ENCODE results near the gene CNN2.

Gene CNN2

GRCh38 chr19:1037621-1038064 lies 11.2 kb downstream of the CNN2 start:
- ChIA-PET POLR2A (interaction anchor here (1.4 kb wide), 1 partner anchor 10 kb away, joined by 4 read pairs; no protein-coding TSS in a partner anchor), CTCF (interaction anchor here (1.5 to 4.7 kb wide), 3 partner anchors 11 to 207 kb away, joined by 3 to 32 read pairs (median 5); partner anchors contain the start of genes ATP5F1D and CNN2)
- TF ChIP-seq CTCF (IDR thresholded peaks at IDR 0.05; ENCODE audit: control extremely low read depth, extremely low read depth, low read depth, missing control alignments): no peak
- DNase-seq (ENCODE audit: extremely low spot score): no peak

- ChIA-PET POLR2A (interaction anchor here (1.0 kb wide), 2 partner anchors 17 to 202 kb away, joined by 3 to 8 read pairs; partner anchors contain the start of genes ATP5F1D, RNU6-2 and TMEM259), CTCF (interaction anchor here (0.8 to 4.7 kb wide), 8 partner anchors 9 to 202 kb away, joined by 3 to 32 read pairs (median 4); partner anchors contain the start of genes ARHGAP45, ATP5F1D, CNN2 and GPX4)
- no peak for TF ChIP-seq CTCF (IDR thresholded peaks at IDR 0.05; ENCODE audit: control extremely low read depth, extremely low read depth, low read depth, missing control alignments)
- no peak for DNase-seq (ENCODE audit: extremely low spot score)
Measured at GRCh38 chr19:1038978-1039645, 12.7 kb downstream of the CNN2 start.

GRCh38 chr19:1039646-1040475 lies 13.5 kb downstream of the CNN2 start, which contains the start of gene ABCA7:
TSS of gene ABCA7 (plus strand) at chr19:1040107. CDS start at chr19:1041362, 1,255 bp downstream.
- ChIA-PET CTCF (interaction anchor here (0.8 to 4.7 kb wide), 8 partner anchors 9 to 202 kb away, joined by 3 to 32 read pairs (median 4); partner anchors contain the start of genes ARHGAP45, ATP5F1D, CNN2 and GPX4), POLR2A (interaction anchor here (1.0 to 1.2 kb wide), 3 partner anchors 18 to 202 kb away, joined by 3 to 8 read pairs (median 3); partner anchors contain the start of genes ARHGAP45, ATP5F1D, RNU6-2 and TMEM259)
- DNase-seq (ENCODE audit: extremely low spot score): peak; percentile 96
- no peak for TF ChIP-seq CTCF (IDR thresholded peaks at IDR 0.05; ENCODE audit: control extremely low read depth, extremely low read depth, low read depth, missing control alignments)

DNA sequence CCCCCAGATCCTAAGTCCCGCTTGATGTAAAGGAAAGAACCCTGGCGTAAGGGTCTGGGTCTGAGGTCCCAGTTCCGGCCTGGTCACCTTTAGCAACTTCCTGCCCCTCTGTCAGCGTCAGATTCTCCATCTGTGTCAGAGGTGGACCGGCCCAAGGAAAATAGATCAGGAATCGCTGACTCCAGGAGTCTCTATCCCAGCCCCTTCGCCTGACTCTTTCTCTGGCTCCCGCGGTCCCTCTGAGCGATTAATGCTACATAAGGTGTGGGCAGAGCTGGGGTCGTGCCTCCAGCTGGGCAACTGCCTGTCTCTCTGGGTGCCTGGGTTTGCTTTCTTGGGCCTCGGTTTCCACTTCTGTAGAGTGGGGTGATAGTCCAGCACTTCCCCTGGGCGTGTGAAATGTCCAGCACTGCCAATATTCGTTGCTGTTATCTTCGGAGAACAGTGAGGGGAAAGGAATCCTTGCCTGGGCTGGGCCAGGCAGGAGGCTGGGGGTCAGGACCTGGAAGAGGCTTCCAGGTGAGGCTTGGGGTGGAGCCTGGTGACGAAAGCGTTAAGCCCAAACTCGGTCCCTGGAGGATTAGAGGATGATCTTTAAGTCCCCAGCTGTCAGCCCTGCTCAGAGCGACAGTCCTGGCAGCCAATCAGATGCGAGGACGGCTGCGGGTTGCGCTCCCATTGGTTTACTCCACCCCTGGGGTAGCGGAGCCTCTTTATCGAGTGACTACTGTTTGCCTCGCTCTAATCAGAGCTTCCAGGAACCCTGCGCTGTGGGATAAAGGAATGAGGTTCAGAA lies 14.3 kb downstream of the CNN2 start:
- TF ChIP-seq CTCF (IDR thresholded peaks at IDR 0.05; ENCODE audit: control extremely low read depth, extremely low read depth, low read depth, missing control alignments): no peak
- ChIA-PET CTCF (interaction anchor here (1.1 to 4.7 kb wide), 5 partner anchors 10 to 72 kb away, joined by 3 to 32 read pairs (median 3); partner anchors contain the start of genes ARHGAP45 and CNN2), POLR2A (interaction anchor here (1.0 to 1.2 kb wide), 4 partner anchors 19 to 201 kb away, joined by 3 to 8 read pairs (median 3); partner anchors contain the start of genes ARHGAP45, ATP5F1D, RNU6-2 and TMEM259)
- DNase-seq (ENCODE audit: extremely low spot score): peak; percentile 99

DNA sequence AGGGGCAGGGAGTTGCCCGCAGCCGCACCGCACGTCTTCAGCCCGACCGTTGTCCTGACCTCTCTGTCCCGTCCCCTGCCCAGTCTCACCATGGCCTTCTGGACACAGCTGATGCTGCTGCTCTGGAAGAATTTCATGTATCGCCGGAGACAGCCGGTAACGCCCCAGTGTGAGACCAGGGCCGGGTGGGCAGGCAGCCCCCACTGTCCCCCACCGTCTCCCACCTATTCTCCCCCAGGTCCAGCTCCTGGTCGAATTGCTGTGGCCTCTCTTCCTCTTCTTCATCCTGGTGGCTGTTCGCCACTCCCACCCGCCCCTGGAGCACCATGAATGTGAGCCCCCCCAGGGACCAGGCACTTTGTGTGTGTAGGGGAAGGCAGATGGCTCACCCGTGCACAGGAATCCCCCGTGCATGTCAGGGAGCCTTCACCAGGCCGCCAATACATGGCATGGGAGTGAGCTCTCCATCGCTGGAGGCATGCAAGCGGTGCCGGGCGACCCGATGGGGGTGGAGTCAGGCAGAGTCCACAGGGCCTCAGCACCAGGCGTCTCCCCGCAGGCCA lies 14.9 kb downstream of the CNN2 start:
- DNase-seq (ENCODE audit: extremely low spot score): no peak
- TF ChIP-seq CTCF (IDR thresholded peaks at IDR 0.05; ENCODE audit: control extremely low read depth, extremely low read depth, low read depth, missing control alignments): no peak
- POLR2A ChIA-PET: interaction anchor here (1.0 kb wide), 1 partner anchor 63 kb away, joined by 3 read pairs; no protein-coding TSS in a partner anchor
- CTCF ChIA-PET: interaction anchor here (1.2 kb wide), 2 partner anchors 13 to 27 kb away, joined by 3 read pairs; no protein-coding TSS in a partner anchor
